BJ (cell line): Measurements from ENCODE around the gene SNAPC5. TPM values are rescaled to one million over a fixed set of nuclear protein-coding genes. Genes with fewer than 3 reads are reported as not detected.
A peak's percentile ranks its signal among the peaks of the same experiment; 100 is the strongest.

Source experiments
- CTCF ChIA-PET: fragments of 350-600 bp; formaldehyde crosslinking; extraction: SDS; loops from one replicate; lab custom pipeline; 2021; ENCODE audit warnings: antibody characterized with exemption, inconsistent platforms; lab: Yijun Ruan, JAX
- POLR2A ChIA-PET: fragments of 300-600 bp; sonication (Branson Sonifier 250); formaldehyde crosslinking; extraction: SDS; loops from one replicate; lab custom pipeline; 2021; ENCODE audit warnings: antibody characterized with exemption; lab: Charles Lee
- DNase-seq: peaks from one replicate; pipeline ENCODE4 v3.0.0-alpha.2; 2011; ENCODE audit warnings: low read depth
- H3K27me3 ChIP-seq: 2 replicates; pipeline ENCODE4 v1.6.0; 2011; ENCODE audit warnings: low read length; ENCODE audit not compliant: control insufficient read depth, insufficient read depth
- H3K36me3 ChIP-seq: 2 replicates; pipeline ENCODE4 v1.5.1; 2011; ENCODE audit warnings: low read length; ENCODE audit not compliant: control insufficient read depth, insufficient read depth
- H3K4me3 ChIP-seq: 2 replicates; pipeline ENCODE4 v1.5.1; 2011; ENCODE audit warnings: low read depth, mild to moderate bottlenecking, control low read depth, low read length
- CTCF ChIP-seq: IDR thresholded peaks from 2 replicates; pipeline ENCODE4 v1.5.1; 2011; ENCODE audit warnings: low read depth, mild to moderate bottlenecking, control low read depth, inconsistent platforms, low read length, moderate library complexity; ENCODE audit not compliant: insufficient read depth
- polyA plus RNA-seq: library from polyadenylated mRNA; depleted of rRNA; stranded (reverse); fragments of >200 nt; gene quantifications from 2 replicates; pipeline ENCODE4 v1.2.3, GENCODE V29; 2011

Gene SNAPC5
- polyA plus RNA-seq, 1 experiment, result 22.7 TPM

DNA sequence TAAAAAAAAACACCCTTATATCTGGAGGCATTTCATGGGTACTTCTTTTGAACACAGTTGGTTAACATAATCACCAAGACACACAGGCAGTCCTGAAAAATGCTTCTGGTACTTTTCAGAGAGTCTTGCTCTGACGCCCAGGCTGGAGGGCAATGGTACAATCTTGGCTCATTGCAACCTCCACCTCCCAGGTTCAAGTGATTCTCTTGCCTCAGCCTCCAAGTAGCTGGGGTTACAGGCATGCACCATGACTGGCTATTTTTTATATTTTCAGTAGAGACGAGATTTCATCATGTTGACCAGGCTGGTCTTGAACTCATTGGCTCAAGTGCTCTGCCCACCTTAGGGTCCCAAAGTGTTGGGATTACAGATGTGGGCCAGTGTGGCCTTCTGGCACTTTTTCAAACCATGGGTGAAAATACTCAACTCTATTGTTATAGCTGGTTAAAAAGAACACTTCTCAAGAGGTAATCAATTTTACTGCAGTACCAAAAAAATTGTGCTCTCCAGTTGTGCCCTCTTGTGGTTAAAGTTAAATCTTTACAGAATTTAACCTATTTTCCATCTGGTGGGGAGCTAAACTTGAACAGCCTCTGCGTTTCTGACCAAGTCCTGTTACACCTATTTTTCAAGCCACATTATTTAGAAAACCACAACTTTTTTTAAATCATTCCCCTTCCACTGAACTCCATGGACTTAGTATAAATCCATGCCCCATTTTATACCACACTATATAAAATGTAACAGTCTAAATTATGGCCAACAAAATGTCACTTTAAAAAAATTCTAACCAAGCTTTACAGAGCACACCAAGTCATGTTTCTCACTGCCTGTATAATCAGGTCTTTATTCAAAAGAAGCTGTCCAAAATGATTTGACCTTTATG is 1.2 kb upstream of the SNAPC5 start:
- H3K4me3 ChIP-seq, result no peak overlapping the region
- peaks cover 10% of the 10 kb centered on the region for H3K36me3 ChIP-seq
- TF ChIP-seq CTCF, result peak; percentile 38
- POLR2A ChIA-PET, result interaction anchor here (0.6 to 1.0 kb wide), 2 partner anchors 112 to 134 kb away, joined by 6 read pairs; partner anchors contain the start of gene MAP2K1
- no peak for DNase-seq
- no peaks in the 10 kb centered on the region for H3K27me3 ChIP-seq
- CTCF ChIA-PET, result interaction anchor here (0.6 to 6.0 kb wide), 22 partner anchors 8 to 588 kb away, joined by 3 to 82 read pairs (median 5); partner anchors contain the start of gene MAP2K1

- ChIA-PET POLR2A (no interaction called here), CTCF (interaction anchor here (0.5 to 6.0 kb wide), 27 partner anchors 10 to 789 kb away, joined by 3 to 82 read pairs (median 4); partner anchors contain the start of genes DIS3L and MAP2K1)
- TF ChIP-seq CTCF, result no peak
- Histone ChIP-seq H3K27me3 (no peaks in the 10 kb centered on the region), H3K36me3 (peaks cover 8% of the 10 kb centered on the region), H3K4me3 (peak overlapping the region; percentile 73)
- no peak for DNase-seq
Observed at GRCh38 chr15:66496951-66497501, 536 bp downstream of the SNAPC5 start.

DNA sequence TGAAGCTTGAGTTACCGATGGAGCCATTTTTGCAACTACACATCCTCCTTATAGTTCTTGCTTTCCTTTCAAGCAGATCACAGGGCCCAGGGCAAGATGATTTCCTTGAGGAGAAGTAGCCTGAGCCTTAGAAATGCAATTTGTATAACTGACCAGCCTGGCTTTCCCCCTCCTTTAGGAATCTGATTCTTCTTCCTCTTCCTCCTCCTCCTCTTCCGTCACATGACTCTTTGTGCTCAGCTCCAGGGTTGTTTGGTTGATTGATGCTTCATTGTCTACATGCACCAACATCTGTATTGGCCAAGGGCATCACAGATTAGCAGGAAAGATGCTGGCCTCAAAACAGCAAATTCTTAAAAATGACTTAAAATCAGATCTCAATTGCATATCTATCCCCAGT is 3.3 kb downstream of the SNAPC5 start:
- no peak for DNase-seq
- Histone ChIP-seq H3K36me3 (peaks cover 13% of the 10 kb centered on the region), H3K4me3 (no peak overlapping the region), H3K27me3 (no peaks in the 10 kb centered on the region)
- CTCF ChIA-PET, result no interaction called here
- TF ChIP-seq CTCF, result no peak
- POLR2A ChIA-PET, result interaction anchor here (0.5 to 0.6 kb wide), 2 partner anchors 19 to 57 kb away, joined by 3 to 9 read pairs; no protein-coding TSS in a partner anchor

DNA sequence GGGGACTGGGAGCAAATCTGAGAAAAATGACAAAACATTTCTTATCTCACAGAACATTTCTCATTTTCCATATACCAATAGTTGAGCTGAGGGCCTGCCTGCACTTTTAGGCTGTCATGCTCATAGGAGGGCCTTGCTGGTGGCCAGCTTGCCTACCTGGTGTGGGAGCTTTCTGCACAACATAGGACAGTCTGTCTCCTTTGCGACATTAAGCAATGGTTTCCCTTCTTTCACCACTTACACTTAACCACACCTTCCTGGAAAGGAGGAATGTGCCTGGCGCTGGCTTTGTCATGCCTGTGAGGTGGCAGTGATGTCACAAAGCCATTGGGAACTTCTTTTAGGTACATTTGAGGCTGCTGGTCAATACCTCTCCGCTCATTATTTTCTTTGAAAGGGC is 5.7 kb downstream of the SNAPC5 start:
- H3K36me3 ChIP-seq, result peaks cover 16% of the 10 kb centered on the region
- CTCF ChIA-PET, result interaction anchor here (1.5 kb wide), 1 partner anchor 150 kb away, joined by 3 read pairs; no protein-coding TSS in a partner anchor
- no peak for DNase-seq
- no peak overlapping the region for H3K4me3 ChIP-seq
- H3K27me3 ChIP-seq, result no peaks in the 10 kb centered on the region
- POLR2A ChIA-PET, result no interaction called here
- no peak for TF ChIP-seq CTCF
